ENCODE results near the gene SGMS1. TPM values are rescaled to one million over a fixed set of nuclear protein-coding genes. Genes with fewer than 3 reads are reported as not detected.

Gene SGMS1
- polyA plus RNA-seq, 2 of the 4 experiments (the other 2 are of a cell fraction), result 22.7 to 28.2 TPM

DNA sequence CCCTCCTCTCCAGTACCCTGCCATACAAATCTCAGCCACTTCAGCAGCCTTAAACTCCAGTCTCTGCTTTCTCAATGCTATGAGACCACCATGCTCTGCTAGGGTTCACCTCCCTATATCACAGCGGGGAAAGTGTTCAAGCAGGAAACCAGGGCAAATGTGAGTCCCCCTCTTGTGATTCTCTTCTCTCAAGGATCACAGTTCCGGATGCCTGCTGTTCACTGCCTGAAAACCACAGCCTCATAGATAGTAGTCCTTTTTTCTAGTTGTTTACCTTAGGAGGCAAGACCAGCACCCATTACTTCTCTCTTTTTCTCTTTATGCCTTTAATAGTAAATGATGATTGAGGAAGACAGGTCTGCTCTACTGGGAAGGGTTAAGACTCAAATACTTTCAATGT, 100.8 kb downstream of the SGMS1 start:
- FAIRE-seq, result no peak
- 95% methylated on average over 2 of the region's 2 CpGs for WGBS (ENCODE audit: missing lambda C conversion rate)
- CTCF ChIA-PET, result interaction anchor here (1.1 kb wide), 1 partner anchor 102 kb away, joined by 3 read pairs; no protein-coding TSS in a partner anchor

GRCh38 chr10:50520115-50520514, 103.6 kb downstream of the SGMS1 start:
- H3K4me2 ChIP-seq, result no peak overlapping the region
- no peak overlapping the region for H3K27ac ChIP-seq
- ATAC-seq (no peak), DNase-seq (ENCODE audit: low read depth in 1 of 2, low spot score in 1 of 2) (no peak), FAIRE-seq (no peak)
- WGBS (ENCODE audit: missing lambda C conversion rate), result 93% methylated on average over 3 of the region's 3 CpGs
- no peaks in the 10 kb centered on the region for H3K4me1 ChIP-seq
- ChIA-PET CTCF (no interaction called here), POLR2A (no interaction called here)
- H3K9me3 ChIP-seq, result no peaks in the 10 kb centered on the region
- TF ChIP-seq ZFP36 (IDR thresholded peaks at IDR 0.05; ENCODE audit: borderline replicate concordance, partially characterized antibody) (no peak), NFE2L2 (conservative IDR thresholded peaks at IDR 0.05; ENCODE audit: low read length) (no peak), HDAC2 (IDR thresholded peaks at IDR 0.05) (no peak), RCOR1 (IDR thresholded peaks at IDR 0.05; ENCODE audit: low read depth, low read length) (no peak), KDM1A (IDR thresholded peaks at IDR 0.05; ENCODE audit: low read depth) (no peak), TP53 (CRISPR knock-in tag; IDR thresholded peaks at IDR 0.05) (no peak), TFCP2L1 (CRISPR knock-in tag; IDR thresholded peaks at IDR 0.05) (no peak), PHF8 (IDR thresholded peaks at IDR 0.05; ENCODE audit: borderline replicate concordance, low read depth) (no peak), SREBF2 (IDR thresholded peaks at IDR 0.05) (no peak), NR3C1 (IDR thresholded peaks at IDR 0.05) (no peak), ESRRA (IDR thresholded peaks at IDR 0.05; ENCODE audit: borderline replicate concordance, low read length) (no peak), KDM5A (IDR thresholded peaks at IDR 0.05) (no peak), CHD2 (IDR thresholded peaks at IDR 0.05; ENCODE audit: low read length, partially characterized antibody) (no peak)
- TF ChIP-seq, protein P1, sequence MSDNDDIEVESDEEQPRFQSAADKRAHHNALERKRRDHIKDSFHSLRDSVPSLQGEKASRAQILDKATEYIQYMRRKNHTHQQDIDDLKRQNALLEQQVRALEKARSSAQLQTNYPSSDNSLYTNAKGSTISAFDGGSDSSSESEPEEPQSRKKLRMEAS (IDR thresholded peaks at IDR 0.05), result no peak
- H3K4me3 ChIP-seq, result no peak overlapping the region

More for the DNA sequence above, 100.8 kb downstream of the SGMS1 start:
- H3K4me2 ChIP-seq, result no peak overlapping the region
- no peaks in the 10 kb centered on the region for H3K4me1 ChIP-seq
- no peak overlapping the region for H3K4me3 ChIP-seq
- TF ChIP-seq HOXB5 (CRISPR knock-in tag; IDR thresholded peaks at IDR 0.05) (no peak), NPAS2 (CRISPR knock-in tag; IDR thresholded peaks at IDR 0.05; ENCODE audit: borderline replicate concordance) (no peak)
- TF ChIP-seq, protein P2, sequence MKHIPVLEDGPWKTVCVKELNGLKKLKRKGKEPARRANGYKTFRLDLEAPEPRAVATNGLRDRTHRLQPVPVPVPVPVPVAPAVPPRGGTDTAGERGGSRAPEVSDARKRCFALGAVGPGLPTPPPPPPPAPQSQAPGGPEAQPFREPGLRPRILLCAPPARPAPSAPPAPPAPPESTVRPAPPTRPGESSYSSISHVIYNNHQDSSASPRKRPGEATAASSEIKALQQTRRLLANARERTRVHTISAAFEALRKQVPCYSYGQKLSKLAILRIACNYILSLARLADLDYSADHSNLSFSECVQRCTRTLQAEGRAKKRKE (CRISPR knock-in tag; IDR thresholded peaks at IDR 0.05; ENCODE audit: low read depth), result no peak
- DNase-seq (ENCODE audit: low read depth in 1 of 2, low spot score in 1 of 2) (no peak), ATAC-seq (no peak)
- no peaks in the 10 kb centered on the region for H3K9me3 ChIP-seq
- POLR2A ChIA-PET, result no interaction called here
- no peak overlapping the region for H3K27ac ChIP-seq

GRCh38 chr10:50517626-50518025, 106.1 kb downstream of the SGMS1 start:
- H3K4me2 ChIP-seq, result no peak overlapping the region
- ATAC-seq (no peak), DNase-seq (ENCODE audit: low read depth in 1 of 2, low spot score in 1 of 2) (no peak), FAIRE-seq (no peak)
- no peak overlapping the region for H3K27ac ChIP-seq
- ChIA-PET CTCF (no interaction called here), POLR2A (interaction anchor here (0.8 kb wide), 1 partner anchor 17 kb away, joined by 3 read pairs; no protein-coding TSS in a partner anchor)
- peaks cover 2% of the 10 kb centered on the region; the same call in 2 of the 3 replicates for H3K4me1 ChIP-seq
- WGBS (ENCODE audit: missing lambda C conversion rate), result 87% methylated on average over 3 of the region's 3 CpGs
- H3K4me3 ChIP-seq, result no peak overlapping the region
- H3K9me3 ChIP-seq, result no peaks in the 10 kb centered on the region
- TF ChIP-seq ZSCAN20 (CRISPR knock-in tag; IDR thresholded peaks at IDR 0.05), result no peak
- no peak for TF ChIP-seq KDM5A (IDR thresholded peaks at IDR 0.05)
- TF ChIP-seq, protein P3, sequence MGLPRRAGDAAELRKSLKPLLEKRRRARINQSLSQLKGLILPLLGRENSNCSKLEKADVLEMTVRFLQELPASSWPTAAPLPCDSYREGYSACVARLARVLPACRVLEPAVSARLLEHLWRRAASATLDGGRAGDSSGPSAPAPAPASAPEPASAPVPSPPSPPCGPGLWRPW (IDR thresholded peaks at IDR 0.05), result no peak
- TF ChIP-seq JUN (IDR thresholded peaks at IDR 0.05), result no peak
- no peak for TF ChIP-seq FOSL2 (IDR thresholded peaks at IDR 0.05)
- no peak for TF ChIP-seq FOSL2 (CRISPR knock-in tag; IDR thresholded peaks at IDR 0.05)
- no peak for TF ChIP-seq GATA3 (IDR thresholded peaks at IDR 0.05; ENCODE audit: borderline replicate concordance)
- TF ChIP-seq HOXA7 (CRISPR knock-in tag; IDR thresholded peaks at IDR 0.05), result no peak
- no peak for TF ChIP-seq RFX5 (IDR thresholded peaks at IDR 0.05)
- no peak for TF ChIP-seq RNF2 (IDR thresholded peaks at IDR 0.05; ENCODE audit: borderline replicate concordance, low read depth)
- no peak for TF ChIP-seq EP300 (IDR thresholded peaks at IDR 0.05)
- no peak for TF ChIP-seq HOXB5 (CRISPR knock-in tag; IDR thresholded peaks at IDR 0.05)
- TF ChIP-seq MAZ (IDR thresholded peaks at IDR 0.05; ENCODE audit: borderline replicate concordance, low read depth, low read length), result no peak
- TF ChIP-seq, protein P4, sequence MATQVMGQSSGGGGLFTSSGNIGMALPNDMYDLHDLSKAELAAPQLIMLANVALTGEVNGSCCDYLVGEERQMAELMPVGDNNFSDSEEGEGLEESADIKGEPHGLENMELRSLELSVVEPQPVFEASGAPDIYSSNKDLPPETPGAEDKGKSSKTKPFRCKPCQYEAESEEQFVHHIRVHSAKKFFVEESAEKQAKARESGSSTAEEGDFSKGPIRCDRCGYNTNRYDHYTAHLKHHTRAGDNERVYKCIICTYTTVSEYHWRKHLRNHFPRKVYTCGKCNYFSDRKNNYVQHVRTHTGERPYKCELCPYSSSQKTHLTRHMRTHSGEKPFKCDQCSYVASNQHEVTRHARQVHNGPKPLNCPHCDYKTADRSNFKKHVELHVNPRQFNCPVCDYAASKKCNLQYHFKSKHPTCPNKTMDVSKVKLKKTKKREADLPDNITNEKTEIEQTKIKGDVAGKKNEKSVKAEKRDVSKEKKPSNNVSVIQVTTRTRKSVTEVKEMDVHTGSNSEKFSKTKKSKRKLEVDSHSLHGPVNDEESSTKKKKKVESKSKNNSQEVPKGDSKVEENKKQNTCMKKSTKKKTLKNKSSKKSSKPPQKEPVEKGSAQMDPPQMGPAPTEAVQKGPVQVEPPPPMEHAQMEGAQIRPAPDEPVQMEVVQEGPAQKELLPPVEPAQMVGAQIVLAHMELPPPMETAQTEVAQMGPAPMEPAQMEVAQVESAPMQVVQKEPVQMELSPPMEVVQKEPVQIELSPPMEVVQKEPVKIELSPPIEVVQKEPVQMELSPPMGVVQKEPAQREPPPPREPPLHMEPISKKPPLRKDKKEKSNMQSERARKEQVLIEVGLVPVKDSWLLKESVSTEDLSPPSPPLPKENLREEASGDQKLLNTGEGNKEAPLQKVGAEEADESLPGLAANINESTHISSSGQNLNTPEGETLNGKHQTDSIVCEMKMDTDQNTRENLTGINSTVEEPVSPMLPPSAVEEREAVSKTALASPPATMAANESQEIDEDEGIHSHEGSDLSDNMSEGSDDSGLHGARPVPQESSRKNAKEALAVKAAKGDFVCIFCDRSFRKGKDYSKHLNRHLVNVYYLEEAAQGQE (IDR thresholded peaks at IDR 0.05), result no peak
- TF ChIP-seq SREBF2 (IDR thresholded peaks at IDR 0.05), result no peak
- no peak for TF ChIP-seq BHLHE40 (IDR thresholded peaks at IDR 0.05; ENCODE audit: low read depth, low read length)
- no peak for TF ChIP-seq CHD4 (IDR thresholded peaks at IDR 0.05; ENCODE audit: borderline replicate concordance)
- TF ChIP-seq, protein P2 (CRISPR knock-in tag; IDR thresholded peaks at IDR 0.05; ENCODE audit: low read depth), result no peak
- no peak for TF ChIP-seq HOXB13 (CRISPR knock-in tag; IDR thresholded peaks at IDR 0.05; ENCODE audit: low read depth)

Data from A549 (cell line).